ENCODE results near the gene EGR2. TPM values are rescaled to one million over a fixed set of nuclear protein-coding genes. Genes with fewer than 3 reads are reported as not detected.

EGR2 gene
- total RNA-seq, 1 donor from 2014 or later = 6.5 TPM

GRCh38 chr10:62778125-62778524 lies 38.0 kb downstream of the EGR2 start:
- H3K4me3 ChIP-seq = no peak overlapping the region
- no peaks in the 10 kb centered on the region for H3K4me1 ChIP-seq
- H2AFZ ChIP-seq (replicated peaks) = no peak overlapping the region
- DNase-seq (ENCODE audit: low spot score) = no peak
- H3F3A ChIP-seq (ENCODE audit: low read depth) = no peaks in the 10 kb centered on the region
- peaks cover 2% of the 10 kb centered on the region for H3K4me1 Mint-ChIP-seq
- no peak overlapping the region for H3K9ac ChIP-seq
- H3K27me3 Mint-ChIP-seq (ENCODE audit: insufficient read depth, low read depth) = peaks cover 2% of the 10 kb centered on the region
- H4K20me1 ChIP-seq (ENCODE audit: low read depth) = no peaks in the 10 kb centered on the region
- H3K27ac Mint-ChIP-seq = no peak overlapping the region
- no peaks in the 10 kb centered on the region for H3K9me3 ChIP-seq (ENCODE audit: low read depth)
- H3K9me3 Mint-ChIP-seq = no peaks in the 10 kb centered on the region
- no peaks in the 10 kb centered on the region for H3K36me3 ChIP-seq
- H3K4me2 ChIP-seq = no peak overlapping the region
- H3K4me3 Mint-ChIP-seq = no peak overlapping the region
- TF ChIP-seq EZH2 (IDR thresholded peaks at IDR 0.05) = no peak
- no peak for TF ChIP-seq EZH2phosphoT487 (IDR thresholded peaks at IDR 0.05)
- TF ChIP-seq CTCF (IDR thresholded peaks at IDR 0.05) = no peak
- H3K27ac ChIP-seq = no peak overlapping the region
- no peaks in the 10 kb centered on the region for H3K79me2 ChIP-seq (ENCODE audit: low read depth)
- no peaks in the 10 kb centered on the region for H3K27me3 ChIP-seq
- no peaks in the 10 kb centered on the region for H3K36me3 Mint-ChIP-seq

GRCh38 chr10:62772186-62772974 lies 43.8 kb downstream of the EGR2 start:
- no peak overlapping the region for H3K4me3 ChIP-seq
- Mint-ChIP-seq H3K36me3 (no peaks in the 10 kb centered on the region), H3K9me3 (no peaks in the 10 kb centered on the region), H3K27ac (no peak overlapping the region), H3K4me1 (peaks cover 25% of the 10 kb centered on the region), H3K4me3 (no peak overlapping the region), H3K27me3 (ENCODE audit: insufficient read depth, low read depth) (peaks cover 5% of the 10 kb centered on the region)
- no peak for DNase-seq (ENCODE audit: low spot score)
- no peaks in the 10 kb centered on the region for H3K27me3 ChIP-seq
- H3K4me1 ChIP-seq = peaks cover 13% of the 10 kb centered on the region
- no peaks in the 10 kb centered on the region for H3K36me3 ChIP-seq
- H3K79me2 ChIP-seq (ENCODE audit: low read depth) = no peaks in the 10 kb centered on the region
- no peaks in the 10 kb centered on the region for H4K20me1 ChIP-seq (ENCODE audit: low read depth)
- TF ChIP-seq EZH2 (IDR thresholded peaks at IDR 0.05) (no peak), CTCF (IDR thresholded peaks at IDR 0.05) (no peak), EZH2phosphoT487 (IDR thresholded peaks at IDR 0.05) (no peak)
- H2AFZ ChIP-seq (replicated peaks) = no peak overlapping the region
- no peaks in the 10 kb centered on the region for H3F3A ChIP-seq (ENCODE audit: low read depth)
- no peak overlapping the region for H3K9ac ChIP-seq
- no peaks in the 10 kb centered on the region for H3K9me3 ChIP-seq (ENCODE audit: low read depth)
- no peak overlapping the region for H3K27ac ChIP-seq
- H3K4me2 ChIP-seq = no peak overlapping the region

- TF ChIP-seq EZH2 (IDR thresholded peaks at IDR 0.05) (no peak), EZH2phosphoT487 (IDR thresholded peaks at IDR 0.05) (no peak), CTCF (IDR thresholded peaks at IDR 0.05) (no peak)
- no peaks in the 10 kb centered on the region for H3K9me3 Mint-ChIP-seq
- Histone ChIP-seq H3K27me3 (no peaks in the 10 kb centered on the region), H3K4me3 (no peak overlapping the region), H3K9ac (no peak overlapping the region), H3K79me2 (ENCODE audit: low read depth) (no peaks in the 10 kb centered on the region), H3K36me3 (no peaks in the 10 kb centered on the region), H4K20me1 (ENCODE audit: low read depth) (no peaks in the 10 kb centered on the region), H2AFZ (replicated peaks) (peak overlapping the region; percentile 20), H3K4me2 (no peak overlapping the region), H3K27ac (no peak overlapping the region), H3F3A (ENCODE audit: low read depth) (no peaks in the 10 kb centered on the region), H3K4me1 (peaks cover 13% of the 10 kb centered on the region), H3K9me3 (ENCODE audit: low read depth) (no peaks in the 10 kb centered on the region)
- no peaks in the 10 kb centered on the region for H3K36me3 Mint-ChIP-seq
- H3K4me3 Mint-ChIP-seq = no peak overlapping the region
- no peak overlapping the region for H3K27ac Mint-ChIP-seq
- H3K4me1 Mint-ChIP-seq = peaks cover 33% of the 10 kb centered on the region
- H3K27me3 Mint-ChIP-seq (ENCODE audit: insufficient read depth, low read depth) = peaks cover 3% of the 10 kb centered on the region
- DNase-seq (ENCODE audit: low spot score) = no peak
Observed at GRCh38 chr10:62769574-62770242, 46.5 kb downstream of the EGR2 start.
